ENCODE results near the gene PHF24.

PHF24 gene

GRCh38 chr9:34971146-34971811 is 13.2 kb downstream of the PHF24 start:
- no peak for ATAC-seq
- Mint-ChIP-seq H3K27ac (no peak overlapping the region), H3K27me3 (peaks cover 27% of the 10 kb centered on the region), H3K4me3 (no peak overlapping the region), H3K4me1 (no peaks in the 10 kb centered on the region), H3K36me3 (no peaks in the 10 kb centered on the region), H3K9me3 (no peaks in the 10 kb centered on the region)

GRCh38 chr9:34974664-34975063 is 16.6 kb downstream of the PHF24 start:
- no peaks in the 10 kb centered on the region for H3K9me3 Mint-ChIP-seq
- no peak overlapping the region for H3K4me3 Mint-ChIP-seq
- no peak for ATAC-seq
- H3K27ac Mint-ChIP-seq = no peak overlapping the region
- no peaks in the 10 kb centered on the region for H3K36me3 Mint-ChIP-seq
- H3K4me1 Mint-ChIP-seq = no peaks in the 10 kb centered on the region
- H3K27me3 Mint-ChIP-seq = peaks cover 13% of the 10 kb centered on the region

- Mint-ChIP-seq H3K27me3 (peaks cover 9% of the 10 kb centered on the region), H3K4me3 (no peak overlapping the region), H3K4me1 (no peaks in the 10 kb centered on the region), H3K27ac (no peak overlapping the region), H3K36me3 (no peaks in the 10 kb centered on the region), H3K9me3 (no peaks in the 10 kb centered on the region)
- no peak for ATAC-seq
These were observed 18.4 kb downstream of the PHF24 start for GRCh38 chr9:34976441-34976840.

- ATAC-seq = no peak
- H3K36me3 Mint-ChIP-seq = no peaks in the 10 kb centered on the region
- no peak overlapping the region for H3K27ac Mint-ChIP-seq
- H3K4me1 Mint-ChIP-seq = peaks cover 4% of the 10 kb centered on the region
- H3K27me3 Mint-ChIP-seq = peaks cover 9% of the 10 kb centered on the region
- H3K4me3 Mint-ChIP-seq = no peak overlapping the region
- no peaks in the 10 kb centered on the region for H3K9me3 Mint-ChIP-seq
These were observed 18.9 kb downstream of the PHF24 start for GRCh38 chr9:34976992-34977391.

- H3K9me3 Mint-ChIP-seq = no peaks in the 10 kb centered on the region
These were observed 22.2 kb downstream of the PHF24 start for GRCh38 chr9:34980181-34980761.

GRCh38 chr9:34982361-34982760 is 24.3 kb downstream of the PHF24 start:
- Mint-ChIP-seq H3K4me3 (no peak overlapping the region), H3K27me3 (no peaks in the 10 kb centered on the region), H3K9me3 (no peaks in the 10 kb centered on the region), H3K27ac (peak overlapping the region; percentile 60), H3K36me3 (no peaks in the 10 kb centered on the region), H3K4me1 (peaks cover 53% of the 10 kb centered on the region)
- no peak for ATAC-seq

More at GRCh38 chr9:34980181-34980761, 22.2 kb downstream of the PHF24 start:
- Mint-ChIP-seq H3K27me3 (peaks cover 9% of the 10 kb centered on the region), H3K4me1 (peaks cover 32% of the 10 kb centered on the region), H3K27ac (no peak overlapping the region), H3K4me3 (no peak overlapping the region), H3K36me3 (no peaks in the 10 kb centered on the region)
- ATAC-seq = no peak

- Mint-ChIP-seq H3K4me3 (no peak overlapping the region), H3K9me3 (no peaks in the 10 kb centered on the region), H3K27me3 (no peaks in the 10 kb centered on the region), H3K36me3 (no peaks in the 10 kb centered on the region), H3K27ac (peak overlapping the region; percentile 60), H3K4me1 (peaks cover 61% of the 10 kb centered on the region)
- ATAC-seq = peak; percentile 68
These were observed 25.1 kb downstream of the PHF24 start for GRCh38 chr9:34983209-34983608.

- H3K27ac Mint-ChIP-seq = no peak overlapping the region
- H3K9me3 Mint-ChIP-seq = no peaks in the 10 kb centered on the region
- ATAC-seq = no peak
- H3K4me1 Mint-ChIP-seq = peaks cover 68% of the 10 kb centered on the region
- no peaks in the 10 kb centered on the region for H3K27me3 Mint-ChIP-seq
- H3K4me3 Mint-ChIP-seq = no peak overlapping the region
- H3K36me3 Mint-ChIP-seq = no peaks in the 10 kb centered on the region
These were observed 26.0 kb downstream of the PHF24 start for GRCh38 chr9:34984049-34984448.

- no peak for ATAC-seq
- Mint-ChIP-seq H3K27ac (no peak overlapping the region), H3K36me3 (no peaks in the 10 kb centered on the region), H3K4me1 (peaks cover 68% of the 10 kb centered on the region), H3K9me3 (no peaks in the 10 kb centered on the region), H3K27me3 (no peaks in the 10 kb centered on the region), H3K4me3 (no peak overlapping the region)
These were observed 27.3 kb downstream of the PHF24 start for GRCh38 chr9:34985311-34985899.

- Mint-ChIP-seq H3K9me3 (no peaks in the 10 kb centered on the region), H3K4me1 (peaks cover 79% of the 10 kb centered on the region), H3K36me3 (no peaks in the 10 kb centered on the region), H3K27me3 (peaks cover 9% of the 10 kb centered on the region), H3K4me3 (no peak overlapping the region), H3K27ac (peak overlapping the region; percentile 43)
- peak; percentile 7 for ATAC-seq
These were observed 28.5 kb downstream of the PHF24 start for GRCh38 chr9:34986540-34987047.

- Mint-ChIP-seq H3K4me1 (peaks cover 78% of the 10 kb centered on the region), H3K27me3 (peaks cover 9% of the 10 kb centered on the region), H3K4me3 (peak overlapping the region; percentile 11), H3K36me3 (no peaks in the 10 kb centered on the region), H3K27ac (peak overlapping the region; percentile 43), H3K9me3 (no peaks in the 10 kb centered on the region)
- no peak for ATAC-seq
These were observed 29.2 kb downstream of the PHF24 start for GRCh38 chr9:34987160-34987901.

- Mint-ChIP-seq H3K9me3 (no peaks in the 10 kb centered on the region), H3K4me1 (peaks cover 75% of the 10 kb centered on the region), H3K27ac (peak overlapping the region; percentile 81), H3K27me3 (peaks cover 9% of the 10 kb centered on the region), H3K36me3 (no peaks in the 10 kb centered on the region), H3K4me3 (peak overlapping the region; percentile 83)
- no peak for ATAC-seq
These were observed 30.3 kb downstream of the PHF24 start for GRCh38 chr9:34988218-34989002.

- peak; percentile 96 for ATAC-seq
- Mint-ChIP-seq H3K27ac (peak within 1 kb of the TSS; percentile 81), H3K36me3 (no peaks in the 10 kb centered on the region), H3K9me3 (no peaks in the 10 kb centered on the region), H3K4me3 (peak within 1 kb of the TSS; percentile 83), H3K4me1 (peaks cover 79% of the 10 kb centered on the region), H3K27me3 (peaks cover 9% of the 10 kb centered on the region)
These were observed 31.2 kb downstream of the PHF24 start, which contains the start of gene DNAJB5 for GRCh38 chr9:34989003-34989945. TSS of gene DNAJB5 (plus strand) at chr9:34989745. CDS start at chr9:34990631, 886 bp downstream.
